Endothelial cell of umbilical vein (primary cell): Measurements from ENCODE around the gene SNIP1.

Experiments
- EZH2 ChIP-seq: IDR thresholded peaks from 2 replicates; pipeline ENCODE4 v1.6.1; 2012; ENCODE audit warnings: borderline replicate concordance, low read depth, mild to moderate bottlenecking, moderate library complexity, low read length, inconsistent platforms; ENCODE audit not compliant: severe bottlenecking
- FOS ChIP-seq: IDR thresholded peaks from 2 replicates; pipeline ENCODE4 v1.6.1; 2011; ENCODE audit warnings: mild to moderate bottlenecking, low read length, moderate library complexity, borderline replicate concordance; ENCODE audit not compliant: insufficient read depth
- GATA2 ChIP-seq: IDR thresholded peaks from 2 replicates; pipeline ENCODE4 v1.7.0; 2011; ENCODE audit warnings: low read depth, mild to moderate bottlenecking, moderate library complexity, mixed read lengths, low read length; ENCODE audit not compliant: insufficient read length, insufficient read depth
- JUN ChIP-seq: IDR thresholded peaks from 2 replicates; pipeline ENCODE4 v1.6.1; 2011; ENCODE audit warnings: borderline replicate concordance, low read depth; ENCODE audit not compliant: insufficient read length, insufficient read depth
- MYC ChIP-seq: IDR thresholded peaks from one replicate; pipeline ENCODE4 v1.6.1; 2011; ENCODE audit warnings: mild to moderate bottlenecking, low read depth, low read length
- POLR2A ChIP-seq: IDR thresholded peaks from 2 replicates; pipeline ENCODE4 v1.6.1; 2012; ENCODE audit warnings: low read depth, mild to moderate bottlenecking, control low read depth, low read length
- POLR2AphosphoS5 ChIP-seq: IDR thresholded peaks from 2 replicates; pipeline ENCODE4 v1.6.1; 2012; ENCODE audit warnings: low read depth, mild to moderate bottlenecking, control low read depth, low read length, moderate library complexity; ENCODE audit not compliant: insufficient read depth
- TF ChIP-seq, protein P1 (sequence below), 2 donors: IDR thresholded peaks; 1 replicate in 1 of 2; 2 replicates in 1 of 2; pipeline ENCODE4 v1.5.1; 2011; ENCODE audit warnings: low read length in 2 of 2, mild to moderate bottlenecking in 2 of 2, moderate library complexity in 2 of 2, control low read depth in 1 of 2, inconsistent platforms in 1 of 2, low read depth in 1 of 2; ENCODE audit not compliant: insufficient read depth in 1 of 2; ENCODE audit errors: extremely low read depth in 1 of 2
- TF ChIP-seq, protein P2 (sequence below): IDR thresholded peaks from 2 replicates; pipeline ENCODE4 v1.6.1; 2011; ENCODE audit not compliant: insufficient read depth, insufficient read length

DNA sequence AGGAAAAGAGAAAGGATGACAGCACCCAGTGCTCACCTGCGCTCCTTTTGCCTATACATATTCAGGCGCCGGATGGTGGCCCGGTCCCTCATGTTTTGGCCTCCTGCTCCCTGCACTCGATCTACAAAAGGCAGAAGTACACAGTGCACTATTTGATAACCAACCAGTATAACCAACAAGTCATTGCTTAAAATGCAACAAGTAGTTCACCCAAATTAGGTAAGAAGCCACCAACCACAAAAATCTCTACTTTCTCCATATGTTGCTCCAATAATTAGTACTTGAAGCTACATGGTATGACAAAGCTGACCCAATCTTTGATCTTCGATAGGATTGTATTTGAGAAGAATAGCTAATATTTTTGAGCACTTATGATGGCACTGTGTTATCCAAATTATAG, 39.6 kb upstream of the SNIP1 start:
- TF ChIP-seq, protein P1, sequence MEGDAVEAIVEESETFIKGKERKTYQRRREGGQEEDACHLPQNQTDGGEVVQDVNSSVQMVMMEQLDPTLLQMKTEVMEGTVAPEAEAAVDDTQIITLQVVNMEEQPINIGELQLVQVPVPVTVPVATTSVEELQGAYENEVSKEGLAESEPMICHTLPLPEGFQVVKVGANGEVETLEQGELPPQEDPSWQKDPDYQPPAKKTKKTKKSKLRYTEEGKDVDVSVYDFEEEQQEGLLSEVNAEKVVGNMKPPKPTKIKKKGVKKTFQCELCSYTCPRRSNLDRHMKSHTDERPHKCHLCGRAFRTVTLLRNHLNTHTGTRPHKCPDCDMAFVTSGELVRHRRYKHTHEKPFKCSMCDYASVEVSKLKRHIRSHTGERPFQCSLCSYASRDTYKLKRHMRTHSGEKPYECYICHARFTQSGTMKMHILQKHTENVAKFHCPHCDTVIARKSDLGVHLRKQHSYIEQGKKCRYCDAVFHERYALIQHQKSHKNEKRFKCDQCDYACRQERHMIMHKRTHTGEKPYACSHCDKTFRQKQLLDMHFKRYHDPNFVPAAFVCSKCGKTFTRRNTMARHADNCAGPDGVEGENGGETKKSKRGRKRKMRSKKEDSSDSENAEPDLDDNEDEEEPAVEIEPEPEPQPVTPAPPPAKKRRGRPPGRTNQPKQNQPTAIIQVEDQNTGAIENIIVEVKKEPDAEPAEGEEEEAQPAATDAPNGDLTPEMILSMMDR (IDR thresholded peaks at IDR 0.05; ENCODE audit: extremely low read depth in 1 of 2, insufficient read depth in 1 of 2, low read depth in 1 of 2, low read length in 2 of 2): no peak
- TF ChIP-seq EZH2 (no peak), GATA2 (no peak), POLR2AphosphoS5 (no peak), MYC (no peak), POLR2A (no peak), JUN (no peak), FOS (no peak)
- TF ChIP-seq, protein P2, sequence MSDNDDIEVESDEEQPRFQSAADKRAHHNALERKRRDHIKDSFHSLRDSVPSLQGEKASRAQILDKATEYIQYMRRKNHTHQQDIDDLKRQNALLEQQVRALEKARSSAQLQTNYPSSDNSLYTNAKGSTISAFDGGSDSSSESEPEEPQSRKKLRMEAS: no peak
